Astrocyte (in vitro differentiated cells and primary cell): ENCODE measurements around the gene IRGM. TPM values are rescaled to one million over a fixed set of nuclear protein-coding genes. Genes with fewer than 3 reads are reported as not detected.

Experiments used
- DNase-seq: peaks from one replicate; pipeline ENCODE4 v3.0.0-alpha.2; 2010; ENCODE audit warnings: low read depth
- FAIRE-seq: peaks from 2 replicates; lab custom pipeline; 2011; peaks lifted over from hg19 to GRCh38; lab: Jason Lieb, UNC
- H2AFZ ChIP-seq: 2 replicates; pipeline ENCODE4 v1.6.0; 2012; ENCODE audit warnings: low read depth, low read length, inconsistent platforms
- H3K27ac ChIP-seq: 2 replicates; pipeline ENCODE4 v1.5.1; 2011; ENCODE audit warnings: low read depth, low read length, inconsistent platforms
- H3K27me3 ChIP-seq: 2 replicates; pipeline ENCODE4 v1.6.0; 2011; ENCODE audit warnings: low read length, inconsistent platforms; ENCODE audit not compliant: insufficient read depth
- H3K36me3 ChIP-seq: 2 replicates; pipeline ENCODE4 v1.5.1; 2011; ENCODE audit warnings: low read length, inconsistent platforms; ENCODE audit not compliant: insufficient read depth
- H3K4me1 ChIP-seq: 2 replicates; pipeline ENCODE4 v1.5.1; 2011; ENCODE audit warnings: low read length, inconsistent platforms; ENCODE audit not compliant: insufficient read depth
- H3K4me2 ChIP-seq: 2 replicates; pipeline ENCODE4 v1.6.0; 2012; ENCODE audit warnings: low read length, inconsistent platforms
- H3K4me3 ChIP-seq: 2 replicates; pipeline ENCODE4 v1.5.1; 2011; ENCODE audit warnings: low read depth, mild to moderate bottlenecking, low read length, inconsistent platforms; ENCODE audit not compliant: insufficient read depth
- H3K79me2 ChIP-seq: 2 replicates; pipeline ENCODE4 v1.6.0; 2012; ENCODE audit warnings: mild to moderate bottlenecking, low read length, inconsistent platforms; ENCODE audit not compliant: insufficient read depth
- H3K9ac ChIP-seq: 2 replicates; pipeline ENCODE4 v1.6.0; 2012; ENCODE audit warnings: mild to moderate bottlenecking, low read length, inconsistent platforms
- H3K9me3 ChIP-seq: 2 replicates; pipeline ENCODE4 v1.5.1; 2012; ENCODE audit warnings: low read depth, mild to moderate bottlenecking, low read length, inconsistent platforms; ENCODE audit not compliant: insufficient read depth
- H4K20me1 ChIP-seq: 2 replicates; pipeline ENCODE4 v1.6.0; 2012; ENCODE audit warnings: low read length, inconsistent platforms; ENCODE audit not compliant: insufficient read depth
- H3K27ac Mint-ChIP-seq: one replicate; pipeline ENCODE4 v1.8.0; 2021; ENCODE audit warnings: mild to moderate bottlenecking, mixed read lengths; ENCODE audit not compliant: unreplicated experiment
- H3K27me3 Mint-ChIP-seq: one replicate; pipeline ENCODE4 v1.8.0; 2021; ENCODE audit warnings: low read depth, mixed read lengths; ENCODE audit not compliant: unreplicated experiment
- H3K36me3 Mint-ChIP-seq: one replicate; pipeline ENCODE4 v1.8.0; 2021; ENCODE audit warnings: low read depth, mixed read lengths; ENCODE audit not compliant: unreplicated experiment
- H3K4me1 Mint-ChIP-seq: one replicate; pipeline ENCODE4 v1.8.0; 2021; ENCODE audit warnings: low read depth, mixed read lengths; ENCODE audit not compliant: unreplicated experiment
- H3K4me3 Mint-ChIP-seq: one replicate; pipeline ENCODE4 v1.8.0; 2021; ENCODE audit warnings: mild to moderate bottlenecking, moderate library complexity, mixed read lengths; ENCODE audit not compliant: unreplicated experiment
- H3K9me3 Mint-ChIP-seq: one replicate; pipeline ENCODE4 v1.8.0; 2021; ENCODE audit warnings: mild to moderate bottlenecking, mixed read lengths; ENCODE audit not compliant: unreplicated experiment
- CTCF ChIP-seq: IDR thresholded peaks from 2 replicates; pipeline ENCODE4 v1.5.1; 2011; ENCODE audit warnings: low read depth, mild to moderate bottlenecking, inconsistent platforms, low read length, moderate library complexity; ENCODE audit not compliant: insufficient read depth
- EZH2 ChIP-seq: IDR thresholded peaks from 2 replicates; pipeline ENCODE4 v1.6.1; 2012; ENCODE audit warnings: mild to moderate bottlenecking, low read length, inconsistent platforms; ENCODE audit not compliant: insufficient read depth
- total RNA-seq: library from RNA; stranded (reverse); gene quantifications from 2 replicates; pipeline ENCODE4 v1.2.1, GENCODE V29; 2021

The IRGM gene
- total RNA-seq, 1 donor from 2014 or later = not detected

- no peak overlapping the region for H3K4me2 ChIP-seq
- no peaks in the 10 kb centered on the region for H3K27me3 ChIP-seq
- no peaks in the 10 kb centered on the region for H4K20me1 ChIP-seq
- H3K9me3 ChIP-seq = peaks cover 62% of the 10 kb centered on the region
- no peak for FAIRE-seq
- no peak overlapping the region for H2AFZ ChIP-seq
- DNase-seq = no peak
- no peaks in the 10 kb centered on the region for H3K79me2 ChIP-seq
- Mint-ChIP-seq H3K27me3 (no peaks in the 10 kb centered on the region), H3K36me3 (peaks cover 58% of the 10 kb centered on the region), H3K4me1 (no peaks in the 10 kb centered on the region), H3K27ac (no peak overlapping the region), H3K9me3 (peaks cover 66% of the 10 kb centered on the region), H3K4me3 (no peak overlapping the region)
- no peaks in the 10 kb centered on the region for H3K4me1 ChIP-seq
- no peak overlapping the region for H3K27ac ChIP-seq
- no peak overlapping the region for H3K9ac ChIP-seq
- H3K36me3 ChIP-seq = peaks cover 24% of the 10 kb centered on the region
- TF ChIP-seq CTCF (no peak), EZH2 (no peak)
- no peak overlapping the region for H3K4me3 ChIP-seq
Measured at GRCh38 chr5:150895431-150896428, 49.4 kb downstream of the IRGM start.

Other genes starting within 250 kb of the IRGM start
- 40.2 and 68.9 TPM in 2 replicates for gene SYNPO, start 205.9 kb upstream of the IRGM start, total RNA-seq
- gene MYOZ3, start 185.3 kb upstream of the IRGM start, total RNA-seq = 5.5 and 9.4 TPM in 2 replicates
- 42.0 and 47.4 TPM in 2 replicates for gene RBM22, start 145.5 kb upstream of the IRGM start, total RNA-seq
- gene DCTN4, start 87.5 kb upstream of the IRGM start, total RNA-seq = 53.8 and 57.0 TPM in 2 replicates
- 16.7 and 19.8 TPM in 2 replicates for gene SMIM3, start 67.8 kb upstream of the IRGM start, total RNA-seq
- gene ZNF300, start 58.5 kb downstream of the IRGM start, total RNA-seq = 7.7 and 9.2 TPM in 2 replicates
- gene GPX3, start 174.1 kb downstream of the IRGM start, total RNA-seq = 12.2 and 15.6 TPM in 2 replicates
- gene TNIP1, start 234.5 kb downstream of the IRGM start, total RNA-seq = 98.5 and 119 TPM in 2 replicates